ENCODE measurements around the gene ARHGEF11.

Gene ARHGEF11

DNA sequence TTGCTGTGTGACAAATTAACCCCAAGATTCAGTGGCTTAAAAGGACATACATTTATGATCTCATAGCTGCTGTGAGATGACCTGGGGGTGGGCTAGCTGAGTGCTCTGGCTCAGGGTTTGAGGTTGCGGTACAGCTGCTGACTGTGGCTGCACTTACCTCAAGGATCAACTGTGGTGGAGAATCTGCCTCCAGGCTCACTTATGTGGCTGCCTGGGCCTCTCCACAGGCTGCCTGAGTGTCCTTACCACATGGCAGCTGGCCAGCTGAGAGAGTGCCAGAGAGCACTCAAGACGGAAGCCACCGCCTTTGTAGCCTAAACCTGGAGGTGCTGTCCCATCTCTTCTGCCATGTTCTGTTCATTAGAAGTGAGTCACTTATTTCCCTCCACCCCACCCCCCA, 119.4 kb downstream of the ARHGEF11 start:
- DNase-seq (ENCODE audit: extremely low spot score), result no peak
- TF ChIP-seq, protein P1, sequence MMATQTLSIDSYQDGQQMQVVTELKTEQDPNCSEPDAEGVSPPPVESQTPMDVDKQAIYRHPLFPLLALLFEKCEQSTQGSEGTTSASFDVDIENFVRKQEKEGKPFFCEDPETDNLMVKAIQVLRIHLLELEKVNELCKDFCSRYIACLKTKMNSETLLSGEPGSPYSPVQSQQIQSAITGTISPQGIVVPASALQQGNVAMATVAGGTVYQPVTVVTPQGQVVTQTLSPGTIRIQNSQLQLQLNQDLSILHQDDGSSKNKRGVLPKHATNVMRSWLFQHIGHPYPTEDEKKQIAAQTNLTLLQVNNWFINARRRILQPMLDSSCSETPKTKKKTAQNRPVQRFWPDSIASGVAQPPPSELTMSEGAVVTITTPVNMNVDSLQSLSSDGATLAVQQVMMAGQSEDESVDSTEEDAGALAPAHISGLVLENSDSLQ (IDR thresholded peaks at IDR 0.05), result no peak
- TF ChIP-seq ARNT (IDR thresholded peaks at IDR 0.05), result no peak
- TF ChIP-seq LEF1 (IDR thresholded peaks at IDR 0.05; ENCODE audit: borderline replicate concordance), result no peak
- TF ChIP-seq HDGF (IDR thresholded peaks at IDR 0.05; ENCODE audit: borderline replicate concordance), result no peak
- no peak for TF ChIP-seq ZNF384 (IDR thresholded peaks at IDR 0.05)
- TF ChIP-seq FOXK2 (IDR thresholded peaks at IDR 0.05), result no peak
- TF ChIP-seq BHLHE40 (IDR thresholded peaks at IDR 0.05; ENCODE audit: borderline replicate concordance), result no peak
- TF ChIP-seq NFRKB (IDR thresholded peaks at IDR 0.05), result no peak
- no peak for TF ChIP-seq FOXA1 (IDR thresholded peaks at IDR 0.05)
- CTCF ChIA-PET, result interaction anchor here (0.5 to 1.4 kb wide), 5 partner anchors 8 to 237 kb away, joined by 3 to 5 read pairs (median 4); no protein-coding TSS in a partner anchor
- POLR2A ChIA-PET, result interaction anchor here (1.1 to 1.4 kb wide), 2 partner anchors 16 to 25 kb away, joined by 3 to 4 read pairs; no protein-coding TSS in a partner anchor

DNA sequence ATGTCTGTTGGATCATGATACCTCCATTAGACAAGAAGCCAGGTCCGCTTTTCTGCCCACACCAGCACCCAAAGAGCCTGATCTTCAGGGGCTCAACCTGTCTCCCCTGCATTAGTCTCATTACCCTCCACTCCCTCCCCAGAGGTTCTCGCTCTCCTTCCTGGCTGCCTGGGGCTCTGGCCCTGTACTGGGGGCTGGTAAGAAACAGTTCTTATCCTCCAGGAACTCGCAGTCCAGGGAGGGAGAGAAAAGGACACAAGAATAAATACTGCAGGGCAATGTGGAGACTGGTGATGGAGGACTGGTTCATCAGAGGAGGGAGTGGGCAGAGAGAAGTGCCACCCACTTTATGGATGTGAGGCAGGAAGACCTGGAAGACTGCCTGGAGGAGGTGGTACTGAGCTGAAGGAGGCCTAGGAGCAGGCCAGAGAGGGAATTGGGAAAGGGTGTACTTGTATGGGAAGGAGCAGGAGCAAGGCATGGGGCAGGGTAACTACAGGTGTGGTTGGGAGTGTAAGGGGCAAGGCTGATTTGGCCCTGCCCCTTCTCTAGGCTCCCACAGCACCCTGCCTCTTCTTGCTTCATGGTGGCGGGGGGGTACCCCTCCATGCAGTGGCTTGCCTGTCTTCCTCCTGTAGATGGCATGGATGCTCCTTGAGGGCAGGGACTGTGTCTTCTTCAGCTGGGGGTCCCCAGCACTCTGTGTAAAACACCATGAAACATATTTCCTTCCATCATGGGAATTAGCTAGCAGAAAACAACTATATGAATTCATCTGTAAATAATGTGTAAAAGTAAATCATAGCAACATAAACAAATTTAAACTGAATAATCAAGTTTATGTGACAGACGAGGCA, 120.2 kb downstream of the ARHGEF11 start:
- no peak for DNase-seq (ENCODE audit: extremely low spot score)
- no peak for TF ChIP-seq SUZ12 (IDR thresholded peaks at IDR 0.05)
- no peak for TF ChIP-seq ELF4 (IDR thresholded peaks at IDR 0.05)
- TF ChIP-seq, protein P1 (IDR thresholded peaks at IDR 0.05), result no peak
- no peak for TF ChIP-seq LEF1 (IDR thresholded peaks at IDR 0.05; ENCODE audit: borderline replicate concordance)
- no peak for TF ChIP-seq HDGF (IDR thresholded peaks at IDR 0.05; ENCODE audit: borderline replicate concordance)
- TF ChIP-seq L3MBTL2 (conservative IDR thresholded peaks at IDR 0.05), result no peak
- no peak for TF ChIP-seq TARDBP (IDR thresholded peaks at IDR 0.05)
- TF ChIP-seq SP1 (IDR thresholded peaks at IDR 0.05), result no peak
- TF ChIP-seq CTBP1 (IDR thresholded peaks at IDR 0.05; ENCODE audit: borderline replicate concordance), result no peak
- TF ChIP-seq ARNT (IDR thresholded peaks at IDR 0.05), result no peak
- no peak for TF ChIP-seq FOXA1 (IDR thresholded peaks at IDR 0.05)
- ChIA-PET CTCF (interaction anchor here (0.5 to 1.4 kb wide), 5 partner anchors 7 to 236 kb away, joined by 3 to 5 read pairs (median 4); no protein-coding TSS in a partner anchor), POLR2A (interaction anchor here (1.4 kb wide), 1 partner anchor 25 kb away, joined by 3 read pairs; no protein-coding TSS in a partner anchor)

DNA sequence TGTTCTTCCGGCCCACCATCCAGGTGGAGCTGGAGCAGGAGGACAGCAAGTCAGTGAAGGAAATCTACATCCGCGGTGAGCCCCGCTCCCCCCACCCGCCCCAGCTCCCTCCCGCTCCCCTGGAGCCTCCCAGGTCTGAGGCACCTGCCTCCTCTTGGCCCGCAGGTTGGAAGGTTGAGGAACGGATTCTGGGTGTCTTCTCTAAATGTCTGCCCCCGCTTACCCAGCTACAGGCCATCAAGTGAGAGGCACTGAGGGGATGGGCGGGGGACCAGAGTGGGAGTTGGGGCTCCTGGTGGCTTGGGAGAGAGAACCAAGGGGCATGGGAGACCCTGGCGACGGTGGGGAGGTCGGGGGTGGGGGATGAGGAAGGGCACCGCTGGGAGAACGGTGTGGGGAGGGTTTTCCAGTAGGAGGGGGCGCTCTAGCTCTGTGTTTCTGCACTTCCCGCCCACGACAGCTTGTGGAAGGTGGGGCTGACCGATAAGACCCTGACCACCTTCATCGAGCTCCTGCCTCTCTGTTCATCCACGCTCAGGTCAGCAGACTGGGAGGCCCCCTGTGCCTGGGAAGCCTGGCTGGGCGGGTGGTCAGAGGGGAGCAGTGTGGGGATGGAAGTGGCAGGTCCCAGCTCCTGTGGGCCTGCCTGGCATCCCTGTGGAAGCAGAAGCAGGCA, 120.9 kb downstream of the ARHGEF11 start:
- DNase-seq (ENCODE audit: extremely low spot score), result no peak
- POLR2A ChIA-PET, result no interaction called here
- CTCF ChIA-PET, result no interaction called here
- no peak for TF ChIP-seq CTBP1 (IDR thresholded peaks at IDR 0.05; ENCODE audit: borderline replicate concordance)
- TF ChIP-seq ZNF384 (IDR thresholded peaks at IDR 0.05), result no peak
- no peak for TF ChIP-seq SP1 (IDR thresholded peaks at IDR 0.05)
- TF ChIP-seq NFRKB (IDR thresholded peaks at IDR 0.05), result no peak
- TF ChIP-seq ELF4 (IDR thresholded peaks at IDR 0.05), result no peak
- TF ChIP-seq FOXA1 (IDR thresholded peaks at IDR 0.05), result no peak
- no peak for TF ChIP-seq SUZ12 (IDR thresholded peaks at IDR 0.05)
- no peak for TF ChIP-seq ARNT (IDR thresholded peaks at IDR 0.05)
- TF ChIP-seq TARDBP (IDR thresholded peaks at IDR 0.05), result no peak
- TF ChIP-seq LEF1 (IDR thresholded peaks at IDR 0.05; ENCODE audit: borderline replicate concordance), result no peak
- TF ChIP-seq HDGF (IDR thresholded peaks at IDR 0.05; ENCODE audit: borderline replicate concordance), result no peak
- TF ChIP-seq FOXK2 (IDR thresholded peaks at IDR 0.05), result no peak
- no peak for TF ChIP-seq L3MBTL2 (conservative IDR thresholded peaks at IDR 0.05)

DNA sequence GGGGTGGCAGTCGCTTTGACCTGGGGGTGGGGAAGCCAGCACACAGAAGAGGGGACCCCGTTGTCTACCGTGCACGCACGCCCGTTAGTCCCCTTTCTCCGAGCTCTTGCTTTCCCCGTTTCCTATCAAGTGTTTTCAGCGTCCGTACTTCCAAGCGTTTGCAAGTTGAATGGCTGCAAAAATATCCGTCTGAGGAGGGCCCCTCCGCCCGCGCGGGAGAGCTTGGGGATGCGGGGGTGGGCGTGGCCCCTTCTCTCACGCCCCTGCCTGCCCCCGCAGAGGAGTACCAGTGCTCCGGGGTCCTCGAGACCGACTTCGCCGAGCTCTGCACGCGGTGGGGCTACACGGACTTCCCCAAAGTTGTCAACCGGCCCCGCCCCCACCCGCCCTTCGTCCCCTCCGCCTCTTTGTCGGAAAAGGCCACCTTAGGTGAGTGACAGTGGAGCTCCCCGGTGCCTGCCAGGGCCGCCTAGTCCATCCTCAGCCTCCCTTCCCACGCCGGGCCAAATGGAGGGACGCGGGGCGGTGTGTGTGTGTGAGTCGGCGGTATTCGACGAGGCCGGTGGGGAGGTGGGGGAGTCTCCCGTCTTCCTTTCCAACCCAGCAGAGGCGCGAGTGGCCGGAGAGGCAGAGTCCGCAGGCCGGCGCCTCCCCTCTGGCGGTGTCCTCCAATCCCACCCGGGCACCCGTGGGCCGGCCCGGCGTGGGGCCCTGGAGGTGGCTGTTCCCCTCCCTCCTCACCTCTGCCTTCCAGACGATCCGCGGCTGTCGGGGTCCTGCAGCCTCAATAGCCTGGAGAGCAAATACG, 121.7 kb downstream of the ARHGEF11 start:
- CTCF ChIA-PET, result no interaction called here
- DNase-seq (ENCODE audit: extremely low spot score), result no peak
- TF ChIP-seq SP1 (IDR thresholded peaks at IDR 0.05) (no peak), FOXA1 (IDR thresholded peaks at IDR 0.05) (no peak), FOXK2 (IDR thresholded peaks at IDR 0.05) (no peak), CTBP1 (IDR thresholded peaks at IDR 0.05; ENCODE audit: borderline replicate concordance) (no peak), NFRKB (IDR thresholded peaks at IDR 0.05) (no peak), FOXM1 (IDR thresholded peaks at IDR 0.05; ENCODE audit: borderline replicate concordance) (no peak), HDGF (IDR thresholded peaks at IDR 0.05; ENCODE audit: borderline replicate concordance) (no peak), L3MBTL2 (conservative IDR thresholded peaks at IDR 0.05) (no peak), ZNF384 (IDR thresholded peaks at IDR 0.05) (no peak), ARNT (IDR thresholded peaks at IDR 0.05) (no peak), SUZ12 (IDR thresholded peaks at IDR 0.05) (no peak), LEF1 (IDR thresholded peaks at IDR 0.05; ENCODE audit: borderline replicate concordance) (no peak), ELF4 (IDR thresholded peaks at IDR 0.05) (no peak), TARDBP (IDR thresholded peaks at IDR 0.05) (no peak), BHLHE40 (IDR thresholded peaks at IDR 0.05; ENCODE audit: borderline replicate concordance) (no peak)
- TF ChIP-seq, protein P1 (IDR thresholded peaks at IDR 0.05), result no peak
- POLR2A ChIA-PET, result no interaction called here
